ENCODE measurements around the gene SYT9. TPM values are rescaled to one million over a fixed set of nuclear protein-coding genes. Genes with fewer than 3 reads are reported as not detected.

SYT9 gene
- total and polyA plus RNA-seq, 2 donors (not counting 3 experiments of a cell fraction or from before 2014, with no cell fraction given): 0.23 TPM; not detected in 1

MicroRNA genes within 50 kb of the gene (microRNA counts, 767-probe panel; counts per million panel counts)
- microRNA hsa-miR-302e: 723 counts per million, percentile 96 among the panel's probes with 10 or more counts

Small RNA genes lying within 50 kb of the gene (microRNA-seq; reads per million reads assigned to microRNA genes)
- gene MIR302E (ENCODE audit: borderline number of aligned reads, borderline replicate concordance): not detected

Small RNA genes lying within 50 kb of the gene (small RNA-seq; reads per million reads assigned to genes)
- gene MIR302E (ENCODE audit: insufficient read depth, insufficient read length, low read depth, low replicate concordance): not detected

Other genes starting within 250 kb of the SYT9 start
- gene ZNF214, start 231.6 kb upstream of the SYT9 start, total RNA-seq: 1.7 and 2.5 TPM in 2 replicates
- 0.45 and 0.94 TPM in 2 replicates for gene ZNF214, start 231.6 kb upstream of the SYT9 start, polyA plus RNA-seq
- gene NLRP14, start 231.4 kb upstream of the SYT9 start, total RNA-seq: 0.24 and 0.35 TPM in 2 replicates
- gene NLRP14, start 231.4 kb upstream of the SYT9 start, polyA plus RNA-seq: 0.21 and 0.26 TPM in 2 replicates
- gene RBMXL2, start 162.9 kb upstream of the SYT9 start, total RNA-seq: 0.51 TPM in 1 of 2 replicates, not detected in the other
- gene RBMXL2, start 162.9 kb upstream of the SYT9 start, polyA plus RNA-seq: 0.24 and 0.25 TPM in 2 replicates
- not detected in 2 replicates for gene OLFML1, start 233.6 kb downstream of the SYT9 start, total RNA-seq
- not detected in 2 replicates for gene OLFML1, start 233.6 kb downstream of the SYT9 start, polyA plus RNA-seq

All from endothelial cell of umbilical vein (primary cell).